Uterus (tissue), 2 donors: ENCODE measurements around the gene KCNK18.

ENCODE experiments used
- CTCF ChIP-seq, 4 experiments: fragments of 200-600 bp in 2 of 4; fragments of 450-650 bp in 2 of 4; sonication (generic) in 2 of 4; IDR thresholded peaks; one replicate each; pipeline ENCODE4 v1.5.1; 2016 to 2019; ENCODE audit warnings: antibody characterized with exemption in 4 of 4, mild to moderate bottlenecking in 2 of 4, moderate library complexity in 1 of 4
- POLR2A ChIP-seq, 2 donors: fragments of 450-650 bp; IDR thresholded peaks; one replicate each; pipeline ENCODE4 v1.6.1; 2016; ENCODE audit warnings: antibody characterized with exemption in 2 of 2, mild to moderate bottlenecking in 1 of 2, moderate library complexity in 1 of 2

- TF ChIP-seq CTCF (IDR thresholded peaks at IDR 0.05) (no peak), POLR2A (IDR thresholded peaks at IDR 0.05) (no peak)
Observed at GRCh38 chr10:117168729-117169128, 28.6 kb upstream of the KCNK18 start.
